Measurements from ENCODE around the gene SLC35A2. TPM values are rescaled to one million over a fixed set of nuclear protein-coding genes. Genes with fewer than 3 reads are reported as not detected.
"Not testable (repeated sequence)": the region's sequence is repeated elsewhere in the genome, so short reads cannot be mapped to it uniquely, and the experiment has no call there.

SLC35A2 gene
- total RNA-seq, 2 experiments from 2014 or later, result 20.8 to 24.0 TPM

DNA sequence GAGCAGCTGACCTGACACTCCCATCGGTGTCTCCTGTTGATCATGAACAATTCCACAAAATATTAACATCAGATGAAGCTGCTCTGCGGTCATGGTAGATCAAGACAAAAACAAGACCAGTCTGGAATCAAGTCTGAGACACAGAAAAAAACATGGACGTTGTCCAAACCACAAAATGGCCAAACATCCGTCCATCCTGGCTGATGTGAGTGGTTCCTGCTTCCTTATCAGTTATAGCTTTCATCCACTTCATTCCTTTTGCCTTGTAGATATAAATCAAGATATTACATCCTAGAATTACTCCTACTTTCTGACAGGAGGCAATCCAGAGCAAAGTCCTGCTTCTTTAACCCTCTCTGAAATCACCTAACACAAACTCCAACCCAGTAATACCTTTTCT, 47.2 kb downstream of the SLC35A2 start:
- Mint-ChIP-seq H3K27me3 (no peaks in the 10 kb centered on the region), H3K4me3 (no peak overlapping the region), H3K36me3 (no peaks in the 10 kb centered on the region), H3K4me1 (no peaks in the 10 kb centered on the region), H3K27ac (no peak overlapping the region), H3K9me3 (no peaks in the 10 kb centered on the region)
- DNase-seq, result no peak

DNA sequence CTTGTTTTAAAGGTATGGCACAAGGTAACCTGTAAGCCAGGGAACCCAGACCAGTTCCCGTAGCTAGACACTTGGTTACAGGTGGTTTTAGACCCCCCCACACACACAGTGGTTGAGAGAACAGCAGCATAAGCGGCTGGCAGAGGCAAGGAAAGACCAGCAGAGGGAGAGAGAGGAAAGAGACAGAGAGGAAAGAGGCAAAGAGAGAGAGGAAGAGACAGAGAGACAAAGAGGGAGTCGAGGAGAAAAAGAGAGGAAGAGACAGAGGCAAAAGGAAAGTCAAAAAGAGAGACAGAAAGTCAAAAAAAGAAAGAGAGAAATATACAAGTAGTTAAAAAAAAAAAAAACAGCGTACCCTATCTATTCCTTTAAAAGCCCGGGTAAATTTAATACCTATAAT, 56.5 kb downstream of the SLC35A2 start:
- peaks cover 4% of the 10 kb centered on the region for H3K4me1 Mint-ChIP-seq
- H3K27me3 Mint-ChIP-seq, result no peaks in the 10 kb centered on the region
- H3K9me3 Mint-ChIP-seq, result no peaks in the 10 kb centered on the region
- no peak overlapping the region for H3K27ac Mint-ChIP-seq
- DNase-seq, result no peak
- no peak overlapping the region for H3K4me3 Mint-ChIP-seq
- no peaks in the 10 kb centered on the region for H3K36me3 Mint-ChIP-seq

DNA sequence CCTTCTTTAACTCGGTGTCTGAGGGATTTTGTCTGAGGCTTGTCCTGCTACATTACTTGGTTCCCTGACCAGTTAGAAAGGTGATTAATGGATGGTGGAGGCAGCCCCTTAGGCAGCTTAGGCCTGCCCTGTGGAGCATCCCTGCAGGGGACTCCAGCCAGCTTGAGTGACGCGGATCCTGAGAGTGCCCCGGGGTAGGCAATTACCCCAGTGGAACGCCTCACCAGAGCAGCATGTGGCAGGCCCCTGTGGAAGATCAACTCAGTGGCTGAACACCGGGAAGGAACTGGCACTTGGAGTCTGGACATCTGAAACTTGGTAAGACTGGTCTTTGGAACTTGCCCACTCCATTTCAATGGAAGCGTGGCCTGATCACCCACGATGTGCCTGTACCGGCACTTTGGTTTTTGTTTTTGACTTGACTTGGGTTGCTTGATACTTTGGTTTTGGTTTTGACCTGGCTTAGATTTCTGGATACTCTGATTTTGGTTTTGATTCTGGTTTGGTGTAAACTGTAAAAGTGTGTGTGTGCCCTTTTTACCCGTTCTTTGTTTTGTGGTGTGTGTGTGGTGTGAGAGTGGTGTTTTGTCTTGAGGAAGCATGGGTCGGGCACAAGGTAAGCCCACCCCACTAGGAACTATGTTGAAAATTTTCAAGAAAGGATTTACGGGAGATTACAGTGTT, 57.2 kb downstream of the SLC35A2 start:
- not testable (repeated sequence) for H3K27ac Mint-ChIP-seq, H3K9me3 Mint-ChIP-seq, H3K4me1 Mint-ChIP-seq, DNase-seq, H3K4me3 Mint-ChIP-seq, H3K36me3 Mint-ChIP-seq, H3K27me3 Mint-ChIP-seq

- not testable (repeated sequence) for H3K4me3 Mint-ChIP-seq, H3K9me3 Mint-ChIP-seq, H3K36me3 Mint-ChIP-seq, H3K27me3 Mint-ChIP-seq, H3K27ac Mint-ChIP-seq, H3K4me1 Mint-ChIP-seq, DNase-seq
Observed at GRCh38 chrX:48853494-48853893, 58.0 kb downstream of the SLC35A2 start.

Other genes starting within 250 kb of the SLC35A2 start
- gene WAS, start 227.8 kb downstream of the SLC35A2 start, total RNA-seq, result 10 to 100 TPM; 87.8 to 89.8 TPM
- 10 to 100 TPM; 31.9 to 32.8 TPM for gene SUV39H1, start 214.9 kb downstream of the SLC35A2 start, total RNA-seq
- gene GLOD5, start 149.9 kb downstream of the SLC35A2 start, total RNA-seq, result not detected
- gene GATA1, start 125.1 kb downstream of the SLC35A2 start, total RNA-seq, result not detected
- 10 to 100 TPM; 45.3 to 50.0 TPM for gene HDAC6, start 109.6 kb downstream of the SLC35A2 start, total RNA-seq
- gene ERAS, start 85.1 kb downstream of the SLC35A2 start, total RNA-seq, result under 1 TPM; 0.54 to 0.70 TPM
- 1 to 10 TPM; 1.4 to 1.8 TPM for gene PCSK1N, start 76.0 kb downstream of the SLC35A2 start, total RNA-seq
- 10 to 100 TPM; 57.8 to 60.5 TPM for gene TIMM17B, start 13.9 kb downstream of the SLC35A2 start, total RNA-seq
- gene PQBP1, start 13.7 kb downstream of the SLC35A2 start, total RNA-seq, result 10 to 100 TPM; 84.3 to 85.7 TPM
- gene PIM2, start 7.4 kb upstream of the SLC35A2 start, total RNA-seq, result 100 to 1,000 TPM; 213 to 219 TPM
- 10 to 100 TPM; 57.3 to 59.5 TPM for gene OTUD5, start 46.0 kb upstream of the SLC35A2 start, total RNA-seq
- gene KCND1, start 60.2 kb upstream of the SLC35A2 start, total RNA-seq, result 1 to 10 TPM; 1.2 to 1.3 TPM
- gene GRIPAP1, start 90.6 kb upstream of the SLC35A2 start, total RNA-seq, result 10 to 100 TPM; 53.7 to 54.3 TPM
- 10 to 100 TPM; 21.0 to 23.3 TPM for gene TFE3, start 131.7 kb upstream of the SLC35A2 start, total RNA-seq
- 1 to 10 TPM; 3.7 to 4.3 TPM for gene CCDC120, start 147.4 kb upstream of the SLC35A2 start, total RNA-seq
- 10 to 100 TPM; 10.1 to 11.9 TPM for gene PRAF2, start 162.4 kb upstream of the SLC35A2 start, total RNA-seq
- 10 to 100 TPM; 23.7 to 31.1 TPM for gene WDR45, start 168.2 kb upstream of the SLC35A2 start, total RNA-seq
- gene GPKOW, start 212.1 kb upstream of the SLC35A2 start, total RNA-seq, result 10 to 100 TPM; 19.9 to 20.0 TPM

Data from activated naive CD8-positive, alpha-beta T cell treated with anti-CD3 and anti-CD28 coated beads for 36 hours (primary cell).